ENCODE results near the gene WDR33. TPM values are rescaled to one million over a fixed set of nuclear protein-coding genes. Genes with fewer than 3 reads are reported as not detected.

WDR33 gene
- total and polyA plus RNA-seq, 9 of the 15 experiments (the other 6 are each of a cell fraction or from before 2014, with no cell fraction given) = 24.2 to 57.4 (median 38.4) TPM

DNA sequence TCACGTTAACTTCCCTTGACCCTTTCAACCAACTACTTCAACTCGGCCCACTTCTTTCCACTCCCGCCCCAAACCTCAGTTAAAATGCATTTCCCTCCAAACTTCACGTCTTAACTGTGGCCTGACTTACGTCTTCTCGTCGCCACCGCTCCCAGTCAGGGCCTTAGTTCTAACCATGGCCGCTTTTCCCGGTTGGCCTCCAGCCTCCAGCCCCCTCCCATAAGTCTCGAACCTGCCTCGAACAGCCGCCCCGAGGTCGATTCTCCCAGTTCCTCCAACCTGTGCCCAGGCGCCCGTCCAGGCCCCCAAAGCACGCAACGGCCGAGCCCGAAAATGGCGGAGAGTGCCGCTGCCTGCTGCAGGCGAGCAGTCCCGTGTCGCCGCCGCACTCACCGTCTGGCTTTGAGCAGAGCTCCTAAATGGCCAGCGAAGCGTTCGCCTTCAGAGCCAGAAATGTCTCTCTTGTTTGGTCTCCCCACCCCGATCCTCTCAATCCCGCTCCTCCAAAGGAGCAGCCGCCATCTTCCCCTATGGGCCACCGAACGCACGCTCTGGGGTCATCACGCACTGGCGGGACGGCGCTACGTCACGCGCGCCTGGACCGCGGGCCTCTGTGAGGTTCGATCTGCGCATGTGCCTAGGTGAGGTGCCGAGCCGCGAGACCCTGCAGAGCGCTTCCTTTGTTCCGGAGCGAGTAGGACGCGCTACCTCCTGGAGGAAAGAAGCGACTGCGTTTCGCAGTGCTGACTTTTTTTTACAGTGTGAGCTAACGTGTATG is at the start of gene WDR33 (continued):
- no peak for TF ChIP-seq ZNF76 (CRISPR knock-in tag; IDR thresholded peaks at IDR 0.05; ENCODE audit: borderline replicate concordance)
- TF ChIP-seq ZBTB9 (CRISPR knock-in tag; IDR thresholded peaks at IDR 0.05) = peak; percentile 87
- TF ChIP-seq GABPB1 (CRISPR knock-in tag; IDR thresholded peaks at IDR 0.05) = peak; percentile 70
- peak; percentile 44; the same call in 1 of the 2 replicates for TF ChIP-seq HCFC1 (IDR thresholded peaks at IDR 0.05; ENCODE audit: low read depth, low read length)
- no peak for TF ChIP-seq ZKSCAN1 (IDR thresholded peaks at IDR 0.05; ENCODE audit: low read depth, low read length)
- TF ChIP-seq TCF7 (IDR thresholded peaks at IDR 0.05; ENCODE audit: borderline replicate concordance) = no peak
- TF ChIP-seq BRD4 (IDR thresholded peaks at IDR 0.05) = peak; percentile 45
- TF ChIP-seq GTF2E2 (tag; IDR thresholded peaks at IDR 0.05) = peak; percentile 87; the same call in 1 of the 2 replicates
- peak in 1 of 2 experiments; percentile 29; a peak in 1 of 4 replicates for TF ChIP-seq SIN3A (IDR thresholded peaks at IDR 0.05; ENCODE audit: borderline replicate concordance in 2 of 2, control insufficient read depth in 1 of 2, low read depth in 2 of 2, low read length in 2 of 2)
- TF ChIP-seq C11orf30 (IDR thresholded peaks at IDR 0.05; ENCODE audit: low read depth) = peak; percentile 70
- TF ChIP-seq, protein P1, sequence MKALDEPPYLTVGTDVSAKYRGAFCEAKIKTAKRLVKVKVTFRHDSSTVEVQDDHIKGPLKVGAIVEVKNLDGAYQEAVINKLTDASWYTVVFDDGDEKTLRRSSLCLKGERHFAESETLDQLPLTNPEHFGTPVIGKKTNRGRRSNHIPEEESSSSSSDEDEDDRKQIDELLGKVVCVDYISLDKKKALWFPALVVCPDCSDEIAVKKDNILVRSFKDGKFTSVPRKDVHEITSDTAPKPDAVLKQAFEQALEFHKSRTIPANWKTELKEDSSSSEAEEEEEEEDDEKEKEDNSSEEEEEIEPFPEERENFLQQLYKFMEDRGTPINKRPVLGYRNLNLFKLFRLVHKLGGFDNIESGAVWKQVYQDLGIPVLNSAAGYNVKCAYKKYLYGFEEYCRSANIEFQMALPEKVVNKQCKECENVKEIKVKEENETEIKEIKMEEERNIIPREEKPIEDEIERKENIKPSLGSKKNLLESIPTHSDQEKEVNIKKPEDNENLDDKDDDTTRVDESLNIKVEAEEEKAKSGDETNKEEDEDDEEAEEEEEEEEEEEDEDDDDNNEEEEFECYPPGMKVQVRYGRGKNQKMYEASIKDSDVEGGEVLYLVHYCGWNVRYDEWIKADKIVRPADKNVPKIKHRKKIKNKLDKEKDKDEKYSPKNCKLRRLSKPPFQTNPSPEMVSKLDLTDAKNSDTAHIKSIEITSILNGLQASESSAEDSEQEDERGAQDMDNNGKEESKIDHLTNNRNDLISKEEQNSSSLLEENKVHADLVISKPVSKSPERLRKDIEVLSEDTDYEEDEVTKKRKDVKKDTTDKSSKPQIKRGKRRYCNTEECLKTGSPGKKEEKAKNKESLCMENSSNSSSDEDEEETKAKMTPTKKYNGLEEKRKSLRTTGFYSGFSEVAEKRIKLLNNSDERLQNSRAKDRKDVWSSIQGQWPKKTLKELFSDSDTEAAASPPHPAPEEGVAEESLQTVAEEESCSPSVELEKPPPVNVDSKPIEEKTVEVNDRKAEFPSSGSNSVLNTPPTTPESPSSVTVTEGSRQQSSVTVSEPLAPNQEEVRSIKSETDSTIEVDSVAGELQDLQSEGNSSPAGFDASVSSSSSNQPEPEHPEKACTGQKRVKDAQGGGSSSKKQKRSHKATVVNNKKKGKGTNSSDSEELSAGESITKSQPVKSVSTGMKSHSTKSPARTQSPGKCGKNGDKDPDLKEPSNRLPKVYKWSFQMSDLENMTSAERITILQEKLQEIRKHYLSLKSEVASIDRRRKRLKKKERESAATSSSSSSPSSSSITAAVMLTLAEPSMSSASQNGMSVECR (CRISPR knock-in tag; IDR thresholded peaks at IDR 0.05) = peak; percentile 91
- TF ChIP-seq, protein P2, sequence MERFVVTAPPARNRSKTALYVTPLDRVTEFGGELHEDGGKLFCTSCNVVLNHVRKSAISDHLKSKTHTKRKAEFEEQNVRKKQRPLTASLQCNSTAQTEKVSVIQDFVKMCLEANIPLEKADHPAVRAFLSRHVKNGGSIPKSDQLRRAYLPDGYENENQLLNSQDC (CRISPR knock-in tag; IDR thresholded peaks at IDR 0.05) = no peak
- peak; percentile 77 for TF ChIP-seq ZBTB17 (CRISPR knock-in tag; IDR thresholded peaks at IDR 0.05)
- TF ChIP-seq, protein P3, sequence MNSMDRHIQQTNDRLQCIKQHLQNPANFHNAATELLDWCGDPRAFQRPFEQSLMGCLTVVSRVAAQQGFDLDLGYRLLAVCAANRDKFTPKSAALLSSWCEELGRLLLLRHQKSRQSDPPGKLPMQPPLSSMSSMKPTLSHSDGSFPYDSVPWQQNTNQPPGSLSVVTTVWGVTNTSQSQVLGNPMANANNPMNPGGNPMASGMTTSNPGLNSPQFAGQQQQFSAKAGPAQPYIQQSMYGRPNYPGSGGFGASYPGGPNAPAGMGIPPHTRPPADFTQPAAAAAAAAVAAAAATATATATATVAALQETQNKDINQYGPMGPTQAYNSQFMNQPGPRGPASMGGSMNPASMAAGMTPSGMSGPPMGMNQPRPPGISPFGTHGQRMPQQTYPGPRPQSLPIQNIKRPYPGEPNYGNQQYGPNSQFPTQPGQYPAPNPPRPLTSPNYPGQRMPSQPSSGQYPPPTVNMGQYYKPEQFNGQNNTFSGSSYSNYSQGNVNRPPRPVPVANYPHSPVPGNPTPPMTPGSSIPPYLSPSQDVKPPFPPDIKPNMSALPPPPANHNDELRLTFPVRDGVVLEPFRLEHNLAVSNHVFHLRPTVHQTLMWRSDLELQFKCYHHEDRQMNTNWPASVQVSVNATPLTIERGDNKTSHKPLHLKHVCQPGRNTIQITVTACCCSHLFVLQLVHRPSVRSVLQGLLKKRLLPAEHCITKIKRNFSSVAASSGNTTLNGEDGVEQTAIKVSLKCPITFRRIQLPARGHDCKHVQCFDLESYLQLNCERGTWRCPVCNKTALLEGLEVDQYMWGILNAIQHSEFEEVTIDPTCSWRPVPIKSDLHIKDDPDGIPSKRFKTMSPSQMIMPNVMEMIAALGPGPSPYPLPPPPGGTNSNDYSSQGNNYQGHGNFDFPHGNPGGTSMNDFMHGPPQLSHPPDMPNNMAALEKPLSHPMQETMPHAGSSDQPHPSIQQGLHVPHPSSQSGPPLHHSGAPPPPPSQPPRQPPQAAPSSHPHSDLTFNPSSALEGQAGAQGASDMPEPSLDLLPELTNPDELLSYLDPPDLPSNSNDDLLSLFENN (IDR thresholded peaks at IDR 0.05; ENCODE audit: low read depth in 2 of 2, low read length in 2 of 2) = 0 out of 4 replicates have a peak, but pooled peaks of 1 of the 2 experiments have one; percentile 13
- TF ChIP-seq POLR2B (IDR thresholded peaks at IDR 0.05; ENCODE audit: low read depth, partially characterized antibody) = peak; percentile 92
- TF ChIP-seq NR4A1 (CRISPR knock-in tag; IDR thresholded peaks at IDR 0.05) = no peak
- TF ChIP-seq NR4A1 (tag; IDR thresholded peaks at IDR 0.05) = 0 out of 2 replicates have a peak, but pooled peaks have one; percentile 17
